WI38 (cell line): Measurements from ENCODE around the gene ZC3H18.

Experiments
- H3K4me3 ChIP-seq: 2 replicates; pipeline ENCODE4 v1.5.1; 2011; ENCODE audit warnings: low read depth, mild to moderate bottlenecking, control low read depth, low read length
- CTCF ChIP-seq: IDR thresholded peaks from 2 replicates; pipeline ENCODE4 v1.5.1; 2012; ENCODE audit warnings: low read depth, mild to moderate bottlenecking, control low read depth, low read length

Gene ZC3H18

GRCh38 chr16:88529596-88529995, 40.6 kb upstream of the ZC3H18 start:
- no peak overlapping the region for H3K4me3 ChIP-seq
- TF ChIP-seq CTCF = no peak

GRCh38 chr16:88530051-88530857, 39.9 kb upstream of the ZC3H18 start:
- TF ChIP-seq CTCF = no peak
- H3K4me3 ChIP-seq = no peak overlapping the region

- TF ChIP-seq CTCF = no peak
- no peak overlapping the region for H3K4me3 ChIP-seq
These were observed 39.4 kb upstream of the ZC3H18 start for GRCh38 chr16:88530858-88531203.

GRCh38 chr16:88531346-88531745, 38.9 kb upstream of the ZC3H18 start:
- no peak overlapping the region for H3K4me3 ChIP-seq
- TF ChIP-seq CTCF = no peak

GRCh38 chr16:88531931-88532433, 38.2 kb upstream of the ZC3H18 start:
- TF ChIP-seq CTCF = no peak
- H3K4me3 ChIP-seq = no peak overlapping the region

GRCh38 chr16:88532434-88533241, 37.6 kb upstream of the ZC3H18 start:
- no peak for TF ChIP-seq CTCF
- no peak overlapping the region for H3K4me3 ChIP-seq
